K562 (cell line): Measurements from ENCODE around the gene CRKL.

Experiments
- CHD2 ChIP-seq: IDR thresholded peaks from 2 replicates; pipeline ENCODE4 v1.6.1; 2011; ENCODE audit warnings: low read depth, low read length
- FOXK2 ChIP-seq, 2 experiments: fragments of 450-650 bp; IDR thresholded peaks in 1 of 2; conservative IDR thresholded peaks in 1 of 2; 2 replicates each; pipeline ENCODE4 v1.6.1; 2016; ENCODE audit warnings: low read depth in 2 of 2, mild to moderate bottlenecking in 1 of 2
- JUN ChIP-seq, 2 experiments: sonication (generic) in 1 of 2; formaldehyde crosslinking in 1 of 2; IDR thresholded peaks; 2 replicates each; pipeline versions ENCODE4 v1.6.1 to v1.8.0; 2012 to 2022; ENCODE audit warnings: borderline replicate concordance in 2 of 2, mild to moderate bottlenecking in 2 of 2, improper control_type of control experiment in 1 of 2, low read depth in 1 of 2, low read length in 1 of 2, missing genetic modification reagents in 1 of 2
- MAFK ChIP-seq: IDR thresholded peaks from 2 replicates; pipeline ENCODE4 v1.6.1; 2011; ENCODE audit warnings: low read length, improper control_type of control experiment
- SMARCB1 ChIP-seq: IDR thresholded peaks from 2 replicates; pipeline ENCODE4 v1.6.1; 2011; ENCODE audit warnings: improper control_type of control experiment, low read depth; ENCODE audit not compliant: insufficient read length
- SOX6 ChIP-seq: fragments of 450-650 bp; IDR thresholded peaks from 2 replicates; pipeline ENCODE4 v1.6.1; 2014; ENCODE audit warnings: mild to moderate bottlenecking
- SP1 ChIP-seq: sonication (generic); formaldehyde crosslinking; IDR thresholded peaks from 2 replicates; pipeline ENCODE4 v1.8.1; 2022; ENCODE audit warnings: mild to moderate bottlenecking, missing genetic modification reagents
- ZFP36 ChIP-seq: fragments of 150-350 bp; IDR thresholded peaks from 2 replicates; pipeline ENCODE4 v1.6.1; 2018; ENCODE audit warnings: low read length, low read depth; ENCODE audit not compliant: partially characterized antibody
- ZNF146 ChIP-seq: IDR thresholded peaks from one replicate; pipeline ENCODE4 v1.6.1; 2018; ENCODE audit warnings: missing compliant biosample characterization; ENCODE audit not compliant: unreplicated experiment
- ZNF282 ChIP-seq: sonication (generic); formaldehyde crosslinking; IDR thresholded peaks from 2 replicates; pipeline ENCODE4 v1.8.1; 2023; ENCODE audit warnings: missing genetic modification reagents
- ZNF384 ChIP-seq: IDR thresholded peaks from 2 replicates; pipeline ENCODE4 v1.6.1; 2012; ENCODE audit warnings: low read depth, low read length, improper control_type of control experiment

GRCh38 chr22:20916916-20917810 is at the start of gene CRKL:
- peak; percentile 56 for TF ChIP-seq MAFK
- peak; percentile 99 for TF ChIP-seq SMARCB1
- no peak for TF ChIP-seq ZNF282 (CRISPR knock-in tag)
- TF ChIP-seq JUN (IDR thresholded peaks at IDR 0.05; ENCODE audit: borderline replicate concordance, low read depth, low read length): peak; percentile 96
- no peak for TF ChIP-seq JUN (CRISPR knock-in tag; IDR thresholded peaks at IDR 0.05; ENCODE audit: borderline replicate concordance)
- TF ChIP-seq ZNF146 (CRISPR knock-in tag): no peak
- peak; percentile 97 for TF ChIP-seq SP1 (CRISPR knock-in tag)
- TF ChIP-seq ZFP36: no peak
- TF ChIP-seq SOX6: no peak
- peak; percentile 75 for TF ChIP-seq CHD2
- no peak for TF ChIP-seq FOXK2 (conservative IDR thresholded peaks at IDR 0.05 in 1 of 2, IDR thresholded peaks at IDR 0.05 in 1 of 2; ENCODE audit: low read depth in 2 of 2)
- TF ChIP-seq ZNF384: peak; percentile 79
